ENCODE data around the gene PDAP1. TPM values are rescaled to one million over a fixed set of nuclear protein-coding genes. Genes with fewer than 3 reads are reported as not detected.

The PDAP1 gene
- polyA plus RNA-seq, 1 donor (not counting 4 experiments of a cell fraction or from before 2014, with no cell fraction given), result 99.1 TPM

DNA sequence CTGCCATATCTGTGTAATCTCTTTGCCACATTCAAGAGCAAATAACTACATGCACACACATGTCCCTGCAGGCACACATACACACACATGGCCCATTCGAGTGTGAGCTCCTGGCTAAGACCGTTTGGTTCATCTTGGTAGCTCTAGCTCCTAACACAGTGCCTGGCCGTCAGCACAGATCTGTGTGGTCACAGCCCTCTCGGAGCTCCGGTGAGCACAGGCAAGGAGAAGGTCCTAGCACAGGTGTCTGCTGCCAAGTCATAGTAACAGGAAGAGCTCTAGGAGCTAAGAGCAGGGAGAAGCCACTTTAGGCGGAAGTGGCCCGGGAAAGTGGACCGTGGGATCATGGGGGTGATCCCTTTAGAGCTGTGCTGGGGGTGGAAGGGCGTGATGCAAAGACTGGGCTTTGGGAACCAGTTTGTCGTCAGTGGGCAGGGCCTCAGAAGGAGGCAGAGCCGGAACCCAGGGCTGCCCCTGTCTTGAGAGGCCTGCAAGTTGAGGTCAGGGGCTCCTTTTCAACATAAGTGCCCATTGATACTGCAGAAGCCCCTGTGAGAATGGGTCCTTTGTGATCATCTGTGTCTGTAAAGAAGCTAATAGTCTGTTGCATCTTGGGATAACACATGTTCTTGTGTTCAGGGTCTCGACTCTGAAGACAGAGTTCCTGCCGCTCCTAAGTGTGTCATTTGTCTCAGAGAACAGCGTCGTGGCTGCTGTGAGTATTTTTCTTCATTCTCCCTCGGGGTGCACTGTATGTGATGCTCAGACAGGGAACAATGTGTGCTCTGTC, 50.5 kb downstream of the PDAP1 start:
- H3K9me1 ChIP-seq (ENCODE audit: control insufficient read depth, extremely low read depth, insufficient read depth, low read length), result no peaks in the 10 kb centered on the region
- no peaks in the 10 kb centered on the region for H3K4me1 ChIP-seq (ENCODE audit: control insufficient read depth, extremely low read depth, insufficient read depth, low read length)
- no peaks in the 10 kb centered on the region for H3K9me3 ChIP-seq (ENCODE audit: control insufficient read depth, low read depth, low read length)
- H3K27ac ChIP-seq (ENCODE audit: control insufficient read depth, insufficient read depth, low read length), result no peak overlapping the region
- TF ChIP-seq, protein P1, sequence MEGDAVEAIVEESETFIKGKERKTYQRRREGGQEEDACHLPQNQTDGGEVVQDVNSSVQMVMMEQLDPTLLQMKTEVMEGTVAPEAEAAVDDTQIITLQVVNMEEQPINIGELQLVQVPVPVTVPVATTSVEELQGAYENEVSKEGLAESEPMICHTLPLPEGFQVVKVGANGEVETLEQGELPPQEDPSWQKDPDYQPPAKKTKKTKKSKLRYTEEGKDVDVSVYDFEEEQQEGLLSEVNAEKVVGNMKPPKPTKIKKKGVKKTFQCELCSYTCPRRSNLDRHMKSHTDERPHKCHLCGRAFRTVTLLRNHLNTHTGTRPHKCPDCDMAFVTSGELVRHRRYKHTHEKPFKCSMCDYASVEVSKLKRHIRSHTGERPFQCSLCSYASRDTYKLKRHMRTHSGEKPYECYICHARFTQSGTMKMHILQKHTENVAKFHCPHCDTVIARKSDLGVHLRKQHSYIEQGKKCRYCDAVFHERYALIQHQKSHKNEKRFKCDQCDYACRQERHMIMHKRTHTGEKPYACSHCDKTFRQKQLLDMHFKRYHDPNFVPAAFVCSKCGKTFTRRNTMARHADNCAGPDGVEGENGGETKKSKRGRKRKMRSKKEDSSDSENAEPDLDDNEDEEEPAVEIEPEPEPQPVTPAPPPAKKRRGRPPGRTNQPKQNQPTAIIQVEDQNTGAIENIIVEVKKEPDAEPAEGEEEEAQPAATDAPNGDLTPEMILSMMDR (optimal IDR thresholded peaks at IDR 0.05 in 1 of 3, IDR thresholded peaks at IDR 0.05 in 1 of 3, conservative IDR thresholded peaks at IDR 0.05 in 1 of 3; ENCODE audit: extremely low read depth in 1 of 3, insufficient read depth in 2 of 3, low read length in 3 of 3), result no peak
- no peak for TF ChIP-seq EZH2 (IDR thresholded peaks at IDR 0.05; ENCODE audit: low read length)
- no peak overlapping the region for H3K9ac ChIP-seq (ENCODE audit: control insufficient read depth, extremely low read depth, insufficient read depth, low read length)
- H2AFZ ChIP-seq (ENCODE audit: control insufficient read depth, low read length), result no peak overlapping the region
- H4K20me1 ChIP-seq (ENCODE audit: control insufficient read depth, extremely low read depth, insufficient read depth, low read length), result peaks cover 6% of the 10 kb centered on the region
- H3K27me3 ChIP-seq (ENCODE audit: control insufficient read depth, extremely low read depth, insufficient read depth, low read length), result no peaks in the 10 kb centered on the region
- FAIRE-seq (no peak), DNase-seq (ENCODE audit: low read depth, low spot score) (no peak)
- H3K4me3 ChIP-seq (ENCODE audit: control insufficient read depth in 2 of 3, extremely low read depth in 1 of 3, insufficient read depth in 2 of 3, low read depth in 1 of 3, low read length in 3 of 3), result no peak overlapping the region
- H3K79me2 ChIP-seq (ENCODE audit: control insufficient read depth, insufficient read depth, low read length), result peaks cover 2% of the 10 kb centered on the region
- peaks cover 40 to 45% of the 10 kb centered on the region in 2 experiments for H3K36me3 ChIP-seq (ENCODE audit: control insufficient read depth in 2 of 2, extremely low read depth in 1 of 2, insufficient read depth in 2 of 2, low read length in 2 of 2)
- H3K4me2 ChIP-seq (ENCODE audit: control insufficient read depth, extremely low read depth, insufficient read depth, low read depth, low read length), result no peak overlapping the region
- dilution Hi-C loops (cut with MboI; ENCODE audit: extremely low pct_ligation_motif_present, low sequenced_read_pairs), result no loop called here

DNA sequence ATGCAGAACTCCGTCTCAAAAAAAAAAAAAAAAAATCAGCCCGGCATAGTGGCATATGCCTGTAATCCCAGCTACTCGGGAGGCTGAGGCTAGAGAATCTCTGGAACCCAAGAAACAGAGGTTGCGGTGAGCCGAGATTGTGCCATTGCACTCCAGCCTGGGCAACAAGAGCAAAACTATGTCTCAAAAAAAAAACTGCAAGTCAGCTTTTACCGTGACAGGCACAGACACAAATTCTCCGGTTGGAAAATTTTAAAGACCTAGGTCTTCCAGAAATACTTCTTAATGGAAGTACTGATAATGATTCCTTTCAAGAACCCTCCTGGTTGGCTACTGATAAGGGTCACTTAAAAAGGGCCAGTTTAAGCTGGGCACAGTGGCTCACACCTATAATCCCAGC, 53.3 kb downstream of the PDAP1 start:
- Histone ChIP-seq H3K27me3 (ENCODE audit: control insufficient read depth, extremely low read depth, insufficient read depth, low read length) (no peaks in the 10 kb centered on the region), H3K79me2 (ENCODE audit: control insufficient read depth, insufficient read depth, low read length) (peaks cover 5% of the 10 kb centered on the region), H3K4me3 (ENCODE audit: control insufficient read depth in 2 of 3, extremely low read depth in 1 of 3, insufficient read depth in 2 of 3, low read depth in 1 of 3, low read length in 3 of 3) (no peak overlapping the region), H3K36me3 (ENCODE audit: control insufficient read depth in 2 of 2, extremely low read depth in 1 of 2, insufficient read depth in 2 of 2, low read length in 2 of 2) (peaks cover 41 to 48% of the 10 kb centered on the region in 2 experiments), H3K9me3 (ENCODE audit: control insufficient read depth, low read depth, low read length) (no peaks in the 10 kb centered on the region), H3K4me2 (ENCODE audit: control insufficient read depth, extremely low read depth, insufficient read depth, low read depth, low read length) (no peak overlapping the region), H2AFZ (ENCODE audit: control insufficient read depth, low read length) (no peak overlapping the region), H3K9me1 (ENCODE audit: control insufficient read depth, extremely low read depth, insufficient read depth, low read length) (no peaks in the 10 kb centered on the region), H4K20me1 (ENCODE audit: control insufficient read depth, extremely low read depth, insufficient read depth, low read length) (peaks cover 3% of the 10 kb centered on the region), H3K4me1 (ENCODE audit: control insufficient read depth, extremely low read depth, insufficient read depth, low read length) (no peaks in the 10 kb centered on the region), H3K9ac (ENCODE audit: control insufficient read depth, extremely low read depth, insufficient read depth, low read length) (no peak overlapping the region), H3K27ac (ENCODE audit: control insufficient read depth, insufficient read depth, low read length) (no peak overlapping the region)
- FAIRE-seq (no peak), DNase-seq (ENCODE audit: low read depth, low spot score) (no peak)
- dilution Hi-C loops (cut with MboI; ENCODE audit: extremely low pct_ligation_motif_present, low sequenced_read_pairs), result no loop called here
- TF ChIP-seq, protein P1 (optimal IDR thresholded peaks at IDR 0.05 in 1 of 3, IDR thresholded peaks at IDR 0.05 in 1 of 3, conservative IDR thresholded peaks at IDR 0.05 in 1 of 3; ENCODE audit: extremely low read depth in 1 of 3, insufficient read depth in 2 of 3, low read length in 3 of 3), result no peak
- no peak for TF ChIP-seq EZH2 (IDR thresholded peaks at IDR 0.05; ENCODE audit: low read length)
